ENCODE measurements around the gene FAM117B.

- TF ChIP-seq POLR2A (IDR thresholded peaks at IDR 0.05; ENCODE audit: borderline replicate concordance, extremely low read depth, insufficient read depth, insufficient read length) = no peak
- TF ChIP-seq EZH2phosphoT487 (IDR thresholded peaks at IDR 0.05; ENCODE audit: borderline replicate concordance) = no peak
Measured at GRCh38 chr2:202610380-202610779, 24.4 kb upstream of the FAM117B start.
